Globus pallidus (tissue), 1 donor: ENCODE results near the gene SMIM28.
"Not testable (repeated sequence)": the region's sequence is repeated elsewhere in the genome, so short reads cannot be mapped to it uniquely, and the experiment has no call there.

Experiments
- DNase-seq: peaks from one replicate; pipeline ENCODE4 v3.0.0-alpha.2; 2015; ENCODE audit warnings: low spot score

The SMIM28 gene

DNA sequence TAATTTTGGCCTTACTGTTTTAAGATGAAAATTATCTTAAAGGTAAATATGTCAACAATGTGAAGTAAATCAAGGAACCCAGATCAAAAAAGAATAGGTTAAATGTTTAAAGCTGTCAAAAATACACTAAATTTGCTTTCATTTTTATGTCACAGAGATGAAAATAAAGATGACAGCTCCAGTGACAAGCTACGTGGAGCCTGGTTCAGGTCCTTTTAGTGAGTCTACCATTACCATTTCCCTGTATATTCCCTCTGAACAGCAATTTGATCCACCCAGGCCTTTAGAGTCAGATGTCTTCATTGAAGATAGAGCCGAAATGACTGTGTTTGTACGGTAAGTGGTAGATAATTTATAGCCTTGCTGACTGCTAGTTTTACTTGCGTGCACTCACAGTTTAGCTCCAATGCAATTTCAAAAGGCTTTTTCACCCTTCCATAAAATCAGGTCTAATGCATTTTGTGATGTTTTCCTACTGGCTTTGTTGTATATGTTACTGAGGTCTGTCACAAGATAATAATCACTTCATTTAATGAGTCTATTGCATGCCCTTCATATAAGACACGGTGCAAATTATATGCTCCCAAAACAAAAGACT is 28.2 kb downstream of the SMIM28 start:
- DNase-seq = no peak

DNA sequence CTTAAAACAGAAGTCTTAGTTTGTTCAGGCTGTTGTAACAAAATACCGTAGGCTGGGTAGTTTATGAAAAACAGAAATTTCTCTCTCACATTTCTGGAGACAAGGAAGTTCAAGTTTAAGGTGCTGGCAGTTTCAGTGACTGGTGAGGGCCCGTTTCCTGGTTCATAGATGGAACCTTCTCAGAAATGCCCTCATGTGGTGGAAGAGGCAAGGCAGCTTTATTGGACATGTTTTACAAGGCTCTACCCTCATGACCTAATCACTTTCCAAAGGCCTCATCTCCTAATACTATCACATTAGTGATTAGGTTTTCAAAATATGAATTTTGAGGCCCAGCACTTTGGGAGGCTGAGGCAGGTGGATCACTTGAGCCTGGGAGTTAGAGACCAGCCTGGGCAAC is 28.7 kb downstream of the SMIM28 start:
- no peak for DNase-seq

GRCh38 chr6:138410048-138410735 is 32.5 kb downstream of the SMIM28 start:
- no peak for DNase-seq

GRCh38 chr6:138410972-138411880 is 33.5 kb downstream of the SMIM28 start:
- DNase-seq = no peak

GRCh38 chr6:138415125-138415524 is 37.4 kb downstream of the SMIM28 start:
- DNase-seq = no peak

GRCh38 chr6:138416206-138416605 is 38.5 kb downstream of the SMIM28 start:
- no peak for DNase-seq

GRCh38 chr6:138417493-138418117 is 39.9 kb downstream of the SMIM28 start:
- no peak for DNase-seq

DNA sequence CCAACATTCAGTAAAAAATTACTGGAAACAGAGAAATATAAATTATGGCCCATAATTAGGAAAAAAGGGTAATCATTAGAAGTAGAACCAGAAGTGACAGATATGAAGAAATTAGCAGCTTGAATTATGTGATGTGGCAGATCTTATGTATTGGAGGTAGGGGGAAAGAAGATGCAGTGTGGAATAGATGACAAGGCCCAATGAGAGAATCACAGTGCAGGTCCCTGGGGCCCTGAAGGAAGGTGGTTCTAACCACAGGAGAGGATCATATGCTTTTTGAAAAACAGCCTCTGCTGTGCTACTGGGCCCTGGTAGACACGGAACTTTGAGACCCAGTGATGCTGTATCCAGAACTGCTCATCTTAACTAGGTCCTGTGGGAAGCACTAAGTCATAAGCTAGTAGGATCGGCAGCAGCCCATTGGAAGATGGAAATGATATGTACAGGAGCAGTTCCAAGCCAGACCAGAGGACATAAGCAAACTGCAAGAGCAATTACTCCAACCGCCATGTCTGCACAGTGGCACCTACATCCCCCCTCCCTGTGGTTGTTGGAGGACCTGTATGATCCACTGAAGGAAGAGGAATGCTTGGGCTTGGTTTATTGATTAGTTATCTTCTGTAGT is 40.5 kb downstream of the SMIM28 start:
- DNase-seq = no peak

DNA sequence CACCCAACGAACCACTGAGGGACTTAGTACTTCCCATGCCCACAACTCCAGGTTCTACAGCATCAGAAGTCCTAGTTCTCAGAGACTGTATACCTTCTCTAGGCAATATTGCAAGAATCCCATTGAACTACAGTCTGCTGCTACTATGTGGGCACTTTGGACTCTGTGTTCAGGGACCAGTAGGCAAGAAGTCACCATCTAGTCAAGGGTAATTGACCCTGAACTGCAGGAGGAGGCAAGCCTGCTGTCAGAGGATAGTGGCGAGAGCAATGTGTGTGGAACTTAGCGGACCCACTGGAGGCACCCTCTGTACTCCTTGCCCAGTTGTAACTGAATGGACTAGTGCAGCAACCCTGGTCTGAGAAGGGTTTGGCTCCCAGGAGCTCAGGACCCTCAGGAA is 42.1 kb downstream of the SMIM28 start:
- no peak for DNase-seq

DNA sequence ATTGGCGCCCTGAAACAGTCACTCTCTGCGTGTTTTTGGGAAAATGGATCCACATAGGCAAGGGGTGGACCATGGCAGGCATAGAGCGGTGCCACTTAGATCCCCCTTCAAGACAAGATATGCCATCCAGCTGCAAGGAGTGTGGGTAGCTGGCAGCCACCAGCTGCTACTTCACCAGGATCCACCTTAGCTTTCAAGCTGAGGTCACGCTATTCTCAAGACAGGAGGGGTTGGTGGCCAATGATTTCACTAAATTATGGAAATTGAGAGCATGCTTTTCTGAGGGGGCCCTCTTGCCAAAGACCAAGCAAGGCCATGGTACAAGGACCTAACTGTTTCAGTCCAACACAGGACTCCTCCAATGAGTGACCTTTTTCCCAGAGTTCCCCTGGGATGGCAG is 42.7 kb downstream of the SMIM28 start:
- no peak for DNase-seq

DNA sequence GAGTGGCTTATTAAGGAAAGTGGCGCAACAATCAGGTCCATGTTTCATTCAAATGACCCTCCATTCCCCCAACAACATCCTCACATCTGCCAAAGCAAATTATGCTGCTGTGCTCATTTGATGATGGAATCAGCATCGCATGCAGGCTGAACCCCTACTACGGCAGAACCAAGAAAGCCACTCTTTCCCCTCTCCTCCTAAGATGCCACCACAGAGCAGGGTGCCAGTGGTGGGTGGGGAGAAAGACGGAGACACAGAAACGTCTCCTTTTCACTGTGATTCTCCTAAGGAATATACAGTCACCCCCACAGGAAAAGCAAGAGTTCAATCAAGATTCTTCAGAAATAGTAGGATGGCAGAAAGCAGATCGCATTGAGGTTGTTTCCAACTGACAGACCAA is 43.4 kb downstream of the SMIM28 start:
- DNase-seq = no peak

DNA sequence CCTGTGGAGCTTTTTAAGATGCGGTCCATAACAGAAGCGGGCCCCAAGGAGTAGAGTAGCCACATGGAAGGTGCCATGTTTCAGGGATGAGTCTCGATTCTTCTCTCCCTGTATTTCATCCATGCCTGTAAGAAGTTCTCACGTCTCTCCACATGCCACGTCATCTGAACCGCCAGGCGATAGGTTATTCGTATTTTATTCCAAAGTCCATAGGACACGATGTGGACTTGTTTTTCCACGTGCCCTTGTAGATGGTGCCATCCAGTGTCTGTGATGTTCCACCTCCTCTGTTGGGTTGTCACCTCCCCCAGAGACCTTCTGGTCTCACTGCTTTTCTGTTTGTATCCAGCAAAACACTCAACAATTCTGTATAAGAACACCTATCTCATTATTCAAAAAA is 43.9 kb downstream of the SMIM28 start:
- no peak for DNase-seq

- DNase-seq = no peak
Measured at GRCh38 chr6:138422861-138423260, 45.2 kb downstream of the SMIM28 start.

DNA sequence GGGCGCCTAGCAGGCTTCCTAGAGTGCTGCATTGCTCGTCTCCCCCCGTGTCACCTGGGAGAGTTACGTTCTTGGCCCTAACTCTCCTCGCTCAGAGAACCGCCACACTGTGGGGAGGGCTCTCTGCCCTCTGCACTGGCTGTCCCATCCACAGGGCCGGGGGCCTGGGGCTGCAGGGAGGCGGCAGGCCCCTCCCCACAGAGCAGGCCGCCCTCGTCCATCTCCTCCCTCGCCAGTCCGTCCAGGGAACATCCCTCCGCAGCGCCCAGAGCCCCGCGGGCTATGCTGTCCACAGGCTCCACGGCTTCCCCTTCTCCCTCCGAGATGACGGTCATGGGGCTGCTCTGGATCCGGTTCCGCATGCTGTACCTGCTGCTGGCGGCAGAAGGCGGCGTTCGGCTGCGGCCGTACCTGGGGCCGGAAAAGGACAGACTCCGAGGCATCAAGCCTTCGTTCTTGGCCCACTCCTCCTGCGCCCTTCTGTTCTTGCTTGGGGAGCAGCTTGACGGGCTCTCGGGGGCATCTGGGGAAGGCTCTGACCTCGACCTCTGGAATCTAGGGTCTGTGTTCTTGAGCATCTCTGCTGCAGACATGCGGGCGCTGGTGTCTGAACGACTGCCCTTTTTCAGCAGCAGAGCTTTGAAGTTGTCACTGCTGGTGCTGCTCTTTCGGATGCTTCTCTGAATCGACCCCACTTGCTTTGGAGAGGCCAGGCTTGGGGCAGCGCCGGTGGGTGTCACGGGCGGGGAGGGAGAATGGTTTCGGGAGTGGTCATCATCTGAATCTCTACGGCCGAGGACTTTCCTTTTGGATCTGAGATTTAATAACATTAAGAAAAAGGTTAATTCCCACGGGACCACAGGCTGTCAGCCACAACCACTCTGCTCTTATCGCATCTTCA is 46.5 kb downstream of the SMIM28 start:
- DNase-seq = no peak

- not testable (repeated sequence) for DNase-seq
Measured at GRCh38 chr6:138425256-138425655, 47.6 kb downstream of the SMIM28 start.

DNA sequence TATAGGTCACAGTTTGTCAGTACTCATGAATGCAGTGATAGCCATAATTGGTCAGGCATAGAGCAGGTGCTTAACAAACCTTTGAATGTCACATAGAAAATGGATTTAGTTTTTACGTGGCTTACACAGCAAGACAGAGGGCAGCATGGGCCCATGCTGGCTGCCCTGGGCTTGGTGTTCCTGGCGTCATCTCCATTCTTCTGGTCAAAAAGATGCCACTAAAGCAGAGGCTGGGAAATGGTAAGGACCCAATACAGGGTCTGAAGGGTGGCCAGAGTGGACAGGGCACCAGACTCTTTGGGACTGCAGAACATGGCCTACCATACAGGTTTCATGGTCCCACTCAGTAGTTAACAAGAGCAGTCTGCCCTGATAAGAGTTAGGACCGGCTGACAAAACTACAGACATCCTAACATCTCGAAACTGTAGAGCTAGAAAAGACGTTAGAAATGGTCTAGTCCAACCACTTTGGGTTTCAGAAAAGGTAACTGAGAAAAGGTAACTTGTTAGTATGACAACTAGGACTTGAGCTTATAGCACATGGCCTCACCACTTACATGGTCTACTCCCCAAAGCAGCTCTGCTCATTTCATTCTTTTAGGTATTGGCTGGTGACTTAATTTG is 48.9 kb downstream of the SMIM28 start:
- DNase-seq = no peak

GRCh38 chr6:138427701-138428100 is 50.0 kb downstream of the SMIM28 start:
- DNase-seq = no peak

- DNase-seq = peak; percentile 59
Measured at GRCh38 chr6:138428944-138429598, 51.4 kb downstream of the SMIM28 start.

GRCh38 chr6:138429761-138430160 is 52.1 kb downstream of the SMIM28 start:
- DNase-seq = no peak
